DND-41 (cell line): ENCODE results near the gene NAT9.

Experiments
- ATAC-seq: fragments of 200-7000 bp; cut with Tn5 transposase; 3 replicates; pipeline ENCODE4 v1.9.1; 2021; ENCODE audit warnings: low read depth; ENCODE audit not compliant: insufficient read depth
- DNase-seq: peaks from one replicate; pipeline ENCODE4 v3.0.0-alpha.2; 2020
- H2AFZ ChIP-seq: 2 replicates; pipeline ENCODE4 v1.6.0; 2012; ENCODE audit warnings: low read depth, low read length
- H3K27ac ChIP-seq: 2 replicates; pipeline ENCODE4 v1.5.1; 2012; ENCODE audit warnings: low read length, inconsistent platforms
- H3K27me3 ChIP-seq: fragments of 200-600 bp; sonication (generic); 2 replicates; pipeline ENCODE4 v1.6.0; 2012; ENCODE audit warnings: low read length, mild to moderate bottlenecking, inconsistent platforms; ENCODE audit not compliant: insufficient read depth, poor library complexity
- H3K36me3 ChIP-seq: 2 replicates; pipeline ENCODE4 v1.5.1; 2012; ENCODE audit warnings: low read length, inconsistent platforms; ENCODE audit not compliant: insufficient read depth
- H3K4me1 ChIP-seq: 2 replicates; pipeline ENCODE4 v1.5.1; 2012; ENCODE audit warnings: mild to moderate bottlenecking, low read length; ENCODE audit not compliant: insufficient read depth
- H3K4me2 ChIP-seq: 2 replicates; pipeline ENCODE4 v1.6.0; 2012; ENCODE audit warnings: mild to moderate bottlenecking, moderate library complexity, low read length, inconsistent platforms; ENCODE audit not compliant: insufficient read depth
- H3K4me3 ChIP-seq, 2 experiments: fragments of 200-600 bp in 1 of 2; shearing (Covaris generic) in 1 of 2; 2 replicates each; pipeline ENCODE4 v1.5.1; 2012 to 2016; ENCODE audit warnings: inconsistent platforms in 2 of 2, low read length in 2 of 2, mild to moderate bottlenecking in 2 of 2, low read depth in 1 of 2, moderate library complexity in 1 of 2
- H3K79me2 ChIP-seq: 2 replicates; pipeline ENCODE4 v1.6.0; 2012; ENCODE audit warnings: low read length, inconsistent platforms; ENCODE audit not compliant: insufficient read depth
- H3K9ac ChIP-seq: 2 replicates; pipeline ENCODE4 v1.6.0; 2012; ENCODE audit warnings: low read depth, mild to moderate bottlenecking, inconsistent platforms, low read length, moderate library complexity
- H3K9me3 ChIP-seq: 2 replicates; pipeline ENCODE4 v1.5.1; 2012; ENCODE audit warnings: low read length, moderate library complexity, mild to moderate bottlenecking, inconsistent platforms; ENCODE audit not compliant: insufficient read depth, severe bottlenecking
- H4K20me1 ChIP-seq: 2 replicates; pipeline ENCODE4 v1.6.0; 2012; ENCODE audit warnings: low read length; ENCODE audit not compliant: insufficient read depth
- CTCF ChIP-seq: IDR thresholded peaks from 2 replicates; pipeline ENCODE4 v1.5.1; 2012; ENCODE audit warnings: borderline replicate concordance, low read length, moderate library complexity, mild to moderate bottlenecking; ENCODE audit not compliant: poor library complexity, severe bottlenecking; ENCODE audit errors: extremely low read depth
- EZH2 ChIP-seq: IDR thresholded peaks from 3 replicates; pipeline ENCODE4 v1.6.1; 2012; ENCODE audit warnings: borderline replicate concordance, low read depth, mild to moderate bottlenecking, moderate library complexity, low read length, inconsistent platforms; ENCODE audit not compliant: severe bottlenecking

The NAT9 gene

GRCh38 chr17:74769856-74770497 is 6.2 kb downstream of the NAT9 start:
- Histone ChIP-seq H3K79me2 (peaks cover 31% of the 10 kb centered on the region), H3K4me2 (no peak overlapping the region), H3K9me3 (no peaks in the 10 kb centered on the region), H3K9ac (no peak overlapping the region), H2AFZ (no peak overlapping the region), H3K27ac (no peak overlapping the region), H3K36me3 (peaks cover 86% of the 10 kb centered on the region), H4K20me1 (peaks cover 70% of the 10 kb centered on the region), H3K27me3 (no peaks in the 10 kb centered on the region), H3K4me1 (peaks cover 7% of the 10 kb centered on the region), H3K4me3 (no peak overlapping the region)
- ATAC-seq, result no peak
- TF ChIP-seq EZH2 (no peak), CTCF (no peak)
- no peak for DNase-seq

GRCh38 chr17:74769266-74769855 is 6.8 kb downstream of the NAT9 start:
- H4K20me1 ChIP-seq, result peaks cover 76% of the 10 kb centered on the region
- no peaks in the 10 kb centered on the region for H3K9me3 ChIP-seq
- peaks cover 4% of the 10 kb centered on the region; the same call in 1 of the 2 replicates for H3K4me1 ChIP-seq
- DNase-seq (no peak), ATAC-seq (no peak)
- no peaks in the 10 kb centered on the region for H3K27me3 ChIP-seq
- peaks cover 93% of the 10 kb centered on the region for H3K36me3 ChIP-seq
- H3K27ac ChIP-seq, result 0 out of 2 replicates have a peak overlapping the region, but pooled peaks have one; percentile 31
- no peak overlapping the region for H3K9ac ChIP-seq
- no peak overlapping the region for H3K4me2 ChIP-seq
- H2AFZ ChIP-seq, result no peak overlapping the region
- no peak for TF ChIP-seq EZH2
- H3K79me2 ChIP-seq, result peaks cover 33% of the 10 kb centered on the region
- no peak overlapping the region for H3K4me3 ChIP-seq

GRCh38 chr17:74768763-74769114 is 7.4 kb downstream of the NAT9 start:
- ATAC-seq, result no peak
- Histone ChIP-seq H3K9me3 (no peaks in the 10 kb centered on the region), H3K36me3 (peaks cover 95% of the 10 kb centered on the region), H3K9ac (no peak overlapping the region), H3K27ac (no peak overlapping the region), H4K20me1 (peaks cover 79% of the 10 kb centered on the region), H3K4me2 (no peak overlapping the region), H3K4me1 (peaks cover 3% of the 10 kb centered on the region; the same call in 1 of the 2 replicates), H3K27me3 (no peaks in the 10 kb centered on the region), H2AFZ (no peak overlapping the region), H3K79me2 (peaks cover 34% of the 10 kb centered on the region), H3K4me3 (no peak overlapping the region)
- no peak for DNase-seq
- TF ChIP-seq EZH2, result no peak
- no peak for TF ChIP-seq CTCF

- H2AFZ ChIP-seq, result no peak overlapping the region
These were observed 7.9 kb downstream of the NAT9 start for GRCh38 chr17:74768069-74768762.

More at GRCh38 chr17:74768069-74768762, 7.9 kb downstream of the NAT9 start:
- ATAC-seq, result no peak
- Histone ChIP-seq H3K27ac (no peak overlapping the region), H3K9ac (no peak overlapping the region), H3K9me3 (no peaks in the 10 kb centered on the region), H3K36me3 (peaks cover 95% of the 10 kb centered on the region), H3K4me3 (no peak overlapping the region), H3K4me2 (no peak overlapping the region), H4K20me1 (peaks cover 79% of the 10 kb centered on the region), H3K27me3 (no peaks in the 10 kb centered on the region), H3K4me1 (no peaks in the 10 kb centered on the region), H3K79me2 (peaks cover 35% of the 10 kb centered on the region)
- no peak for DNase-seq
- TF ChIP-seq CTCF (no peak), EZH2 (no peak)
